OCI-LY3 (cell line): ENCODE results near the gene PDLIM5.

Experiments used
- H2AFZ ChIP-seq: fragments of 200-600, 300-600 bp; shearing (Covaris generic); 2 replicates; pipeline ENCODE4 v1.6.0; 2014; ENCODE audit warnings: antibody characterized with exemption, low read depth, low read length
- H3K27ac ChIP-seq: fragments of 200-600, 300-600 bp; sonication (generic); 2 replicates; pipeline ENCODE4 v1.5.1; 2014; ENCODE audit warnings: mild to moderate bottlenecking, low read length, moderate library complexity, mixed read lengths
- H3K27me3 ChIP-seq: fragments of 200-600, 300-600 bp; sonication (generic); 2 replicates; pipeline ENCODE4 v1.6.1; 2014; ENCODE audit warnings: low read depth, low read length, mixed read lengths
- H3K36me3 ChIP-seq: fragments of 200-600, 300-600 bp; sonication (generic); replicated peaks from 2 replicates; pipeline ENCODE3; 2014; ENCODE audit warnings: low read depth, low read length, mixed read lengths
- H3K4me1 ChIP-seq: fragments of 300-600, 200-600 bp; sonication (generic); 2 replicates; pipeline ENCODE4 v1.6.1; 2014; ENCODE audit warnings: low read length, mixed read lengths
- H3K4me2 ChIP-seq: fragments of 200-600, 300-600 bp; sonication (generic); 2 replicates; pipeline ENCODE4 v1.6.1; 2014; ENCODE audit warnings: low read length, mixed read lengths
- H3K4me3 ChIP-seq: fragments of 300-600, 200-600 bp; sonication (generic); 2 replicates; pipeline ENCODE4 v1.5.1; 2014; ENCODE audit warnings: antibody characterized with exemption, mild to moderate bottlenecking, low read length, moderate library complexity
- H3K79me2 ChIP-seq: fragments of 300-600, 200-600 bp; shearing (Covaris generic); 2 replicates; pipeline ENCODE4 v1.6.1; 2014; ENCODE audit warnings: mild to moderate bottlenecking, low read length, mixed read lengths
- H3K9ac ChIP-seq: fragments of 300-600, 200-600 bp; shearing (Covaris generic); 2 replicates; pipeline ENCODE4 v1.6.0; 2014; ENCODE audit warnings: mild to moderate bottlenecking, low read length, moderate library complexity
- H3K9me3 ChIP-seq: fragments of 200-600, 300-600 bp; shearing (Covaris generic); 2 replicates; pipeline ENCODE4 v1.6.1; 2014; ENCODE audit warnings: low read length, mixed read lengths; ENCODE audit not compliant: insufficient read depth
- H4K20me1 ChIP-seq: fragments of 200-600, 300-600 bp; sonication (generic); 2 replicates; pipeline ENCODE4 v1.6.1; 2016; ENCODE audit warnings: low read length, mixed read lengths; ENCODE audit not compliant: insufficient read depth
- EZH2phosphoT487 ChIP-seq: fragments of 200-600 bp; shearing (Covaris generic); IDR thresholded peaks from 2 replicates; pipeline ENCODE4 v1.6.1; 2018; ENCODE audit warnings: antibody characterized with exemption, mixed run types, low read depth
- TF ChIP-seq, protein P1 (sequence below): fragments of 200-600, 300-600 bp; sonication (generic); IDR thresholded peaks from 2 replicates; pipeline ENCODE4 v1.5.1; 2014; ENCODE audit warnings: antibody characterized with exemption, low read length, low read depth

PDLIM5 gene

DNA sequence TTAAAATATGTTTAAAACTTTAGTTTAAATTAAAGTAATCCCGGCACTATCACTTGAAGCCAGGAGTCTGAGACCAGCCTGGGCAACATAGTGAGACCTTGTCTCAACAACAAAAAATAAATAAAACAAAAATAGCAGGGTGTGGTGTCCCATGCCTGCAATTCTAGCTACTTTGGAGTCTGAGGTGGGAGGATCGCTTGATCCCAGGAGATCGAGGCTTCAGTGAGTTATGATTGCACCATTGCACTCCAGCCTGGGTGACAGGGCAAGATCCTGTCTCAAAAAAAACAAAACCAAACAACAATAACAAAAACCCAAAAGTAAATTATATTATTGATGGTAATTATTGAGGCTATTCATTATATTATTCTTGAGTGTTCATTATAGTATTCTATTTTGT lies 9.9 kb upstream of the PDLIM5 start:
- Histone ChIP-seq H2AFZ (no peak overlapping the region), H3K9me3 (no peaks in the 10 kb centered on the region), H3K36me3 (no peaks in the 10 kb centered on the region), H4K20me1 (no peaks in the 10 kb centered on the region), H3K4me2 (no peak overlapping the region), H3K27me3 (no peaks in the 10 kb centered on the region), H3K79me2 (no peaks in the 10 kb centered on the region), H3K27ac (no peak overlapping the region), H3K4me3 (no peak overlapping the region), H3K9ac (no peak overlapping the region), H3K4me1 (no peaks in the 10 kb centered on the region)
- TF ChIP-seq EZH2phosphoT487, result no peak
- TF ChIP-seq, protein P1, sequence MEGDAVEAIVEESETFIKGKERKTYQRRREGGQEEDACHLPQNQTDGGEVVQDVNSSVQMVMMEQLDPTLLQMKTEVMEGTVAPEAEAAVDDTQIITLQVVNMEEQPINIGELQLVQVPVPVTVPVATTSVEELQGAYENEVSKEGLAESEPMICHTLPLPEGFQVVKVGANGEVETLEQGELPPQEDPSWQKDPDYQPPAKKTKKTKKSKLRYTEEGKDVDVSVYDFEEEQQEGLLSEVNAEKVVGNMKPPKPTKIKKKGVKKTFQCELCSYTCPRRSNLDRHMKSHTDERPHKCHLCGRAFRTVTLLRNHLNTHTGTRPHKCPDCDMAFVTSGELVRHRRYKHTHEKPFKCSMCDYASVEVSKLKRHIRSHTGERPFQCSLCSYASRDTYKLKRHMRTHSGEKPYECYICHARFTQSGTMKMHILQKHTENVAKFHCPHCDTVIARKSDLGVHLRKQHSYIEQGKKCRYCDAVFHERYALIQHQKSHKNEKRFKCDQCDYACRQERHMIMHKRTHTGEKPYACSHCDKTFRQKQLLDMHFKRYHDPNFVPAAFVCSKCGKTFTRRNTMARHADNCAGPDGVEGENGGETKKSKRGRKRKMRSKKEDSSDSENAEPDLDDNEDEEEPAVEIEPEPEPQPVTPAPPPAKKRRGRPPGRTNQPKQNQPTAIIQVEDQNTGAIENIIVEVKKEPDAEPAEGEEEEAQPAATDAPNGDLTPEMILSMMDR, result no peak

DNA sequence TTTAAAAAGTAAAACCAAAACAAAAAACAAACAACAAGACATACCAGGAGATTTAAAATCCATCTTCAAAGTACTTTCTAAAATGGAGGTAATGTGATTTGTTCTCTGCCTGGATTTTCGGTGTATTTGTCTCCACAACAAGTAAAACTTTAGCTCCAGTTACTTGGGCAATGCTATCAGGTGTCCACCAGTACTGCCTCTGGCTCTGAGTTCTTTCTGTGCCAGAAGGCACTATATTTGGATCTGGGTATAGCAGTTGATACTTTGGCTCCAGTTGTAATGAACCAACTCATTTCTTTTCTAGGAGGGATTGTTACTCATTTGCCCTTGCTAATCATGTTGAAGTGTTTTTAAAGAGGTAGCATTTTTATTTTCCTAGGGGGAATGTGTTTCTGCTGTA lies 9.5 kb upstream of the PDLIM5 start:
- no peak for TF ChIP-seq EZH2phosphoT487
- TF ChIP-seq, protein P1, result no peak
- Histone ChIP-seq H3K27ac (no peak overlapping the region), H3K27me3 (no peaks in the 10 kb centered on the region), H3K4me2 (no peak overlapping the region), H4K20me1 (no peaks in the 10 kb centered on the region), H3K4me3 (no peak overlapping the region), H3K4me1 (no peaks in the 10 kb centered on the region), H3K9me3 (no peaks in the 10 kb centered on the region), H2AFZ (peak overlapping the region; percentile 29; the same call in 1 of the 2 replicates), H3K36me3 (no peaks in the 10 kb centered on the region), H3K79me2 (no peaks in the 10 kb centered on the region), H3K9ac (no peak overlapping the region)

DNA sequence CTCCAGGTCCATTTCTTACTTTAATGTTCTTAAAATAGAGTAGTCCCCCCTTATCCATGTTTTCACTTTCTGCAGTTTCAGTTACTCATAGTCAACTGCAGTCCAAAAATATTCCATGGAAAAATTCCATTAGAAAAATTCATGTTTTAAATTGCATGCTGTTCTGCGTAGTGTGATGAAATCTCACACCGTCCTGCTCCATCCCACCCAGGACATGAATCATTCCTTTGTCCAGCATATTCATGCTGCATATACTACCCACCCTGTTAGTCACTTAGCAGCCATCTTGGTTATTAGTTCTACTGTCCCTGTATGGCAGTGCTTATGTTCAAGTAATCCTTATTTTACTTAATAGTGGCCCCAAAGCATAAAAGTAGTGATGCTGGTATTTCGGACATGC lies 5.4 kb upstream of the PDLIM5 start:
- Histone ChIP-seq H3K27ac (no peak overlapping the region), H3K4me2 (no peak overlapping the region), H3K79me2 (no peaks in the 10 kb centered on the region), H3K36me3 (no peaks in the 10 kb centered on the region), H3K9me3 (no peaks in the 10 kb centered on the region), H3K27me3 (no peaks in the 10 kb centered on the region), H2AFZ (no peak overlapping the region), H3K4me3 (no peak overlapping the region), H4K20me1 (no peaks in the 10 kb centered on the region), H3K9ac (no peak overlapping the region), H3K4me1 (0 out of 2 replicates have a peak, but pooled peaks cover 4% of the 10 kb centered on the region)
- TF ChIP-seq EZH2phosphoT487, result no peak
- TF ChIP-seq, protein P1, result no peak

DNA sequence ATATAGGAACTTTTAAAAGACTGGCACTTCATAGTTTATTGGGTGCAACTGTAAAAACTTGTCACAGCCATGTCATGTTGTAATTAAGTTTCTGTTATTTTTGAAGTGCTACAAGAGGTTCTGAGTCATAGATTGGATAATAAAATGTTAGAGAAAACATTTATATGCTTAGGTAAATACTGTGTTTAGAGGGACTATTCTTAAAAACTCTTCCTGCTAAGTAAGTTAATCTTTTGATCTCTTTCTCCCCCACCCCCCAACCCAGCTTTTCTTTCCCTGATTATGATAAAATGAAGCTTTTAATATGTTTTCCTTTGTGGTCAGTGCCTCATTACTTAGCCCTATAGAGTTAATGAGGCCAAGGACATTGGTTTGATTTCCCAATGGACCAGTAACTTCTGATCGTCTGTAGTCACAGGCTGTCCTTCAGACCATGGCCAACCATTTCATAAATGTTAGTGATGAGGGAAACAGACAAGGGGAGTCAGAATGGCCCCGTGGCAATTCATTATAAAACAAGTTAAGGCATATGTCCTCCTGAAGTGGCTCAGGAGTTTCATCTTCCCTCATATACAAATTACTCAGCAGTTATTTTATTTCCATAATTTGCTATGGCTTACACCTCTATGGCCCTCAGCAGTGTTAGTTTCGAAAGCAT lies 3.9 kb upstream of the PDLIM5 start:
- TF ChIP-seq EZH2phosphoT487, result no peak
- TF ChIP-seq, protein P1, result no peak
- H3K4me2 ChIP-seq, result no peak overlapping the region
- no peaks in the 10 kb centered on the region for H3K27me3 ChIP-seq

More for the DNA sequence above, 3.9 kb upstream of the PDLIM5 start:
- H4K20me1 ChIP-seq, result no peaks in the 10 kb centered on the region
- no peaks in the 10 kb centered on the region for H3K9me3 ChIP-seq
- H3K4me3 ChIP-seq, result no peak overlapping the region
- H3K36me3 ChIP-seq, result no peaks in the 10 kb centered on the region
- H3K79me2 ChIP-seq, result peaks cover 7% of the 10 kb centered on the region; the same call in 1 of the 2 replicates
- H3K27ac ChIP-seq, result no peak overlapping the region
- H2AFZ ChIP-seq, result no peak overlapping the region
- peaks cover 7% of the 10 kb centered on the region for H3K4me1 ChIP-seq
- H3K9ac ChIP-seq, result no peak overlapping the region
